Measurements from ENCODE around the gene LTF. TPM values are rescaled to one million over a fixed set of nuclear protein-coding genes. Genes with fewer than 3 reads are reported as not detected.

LTF gene
- total RNA-seq, 1 donor from 2014 or later = not detected

DNA sequence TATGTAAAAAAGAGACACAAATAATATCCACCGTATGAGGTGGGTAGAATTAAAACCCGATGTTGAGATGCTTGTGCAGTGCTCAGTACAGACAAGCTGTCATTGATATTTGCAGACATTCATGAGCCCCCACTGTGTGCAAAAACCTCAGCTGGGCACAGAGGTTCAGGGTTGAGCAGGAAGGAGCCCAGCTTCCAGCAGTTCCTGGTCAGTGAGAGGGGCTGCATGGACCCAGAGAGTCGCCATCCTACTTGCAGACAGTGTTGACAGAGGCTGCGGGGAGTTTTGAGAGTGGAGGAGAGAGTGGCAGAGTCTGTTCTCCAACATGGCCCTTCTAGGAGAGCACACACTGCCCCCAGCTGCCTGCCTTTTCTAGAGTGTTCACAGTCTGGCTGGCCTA lies 6.1 kb upstream of the LTF start:
- intact Hi-C loops (cut with micrococcal nuclease) = no loop called here

- intact Hi-C loops (cut with micrococcal nuclease) = no loop called here
Observed at GRCh38 chr3:46469680-46470357, 5.1 kb upstream of the LTF start.

DNA sequence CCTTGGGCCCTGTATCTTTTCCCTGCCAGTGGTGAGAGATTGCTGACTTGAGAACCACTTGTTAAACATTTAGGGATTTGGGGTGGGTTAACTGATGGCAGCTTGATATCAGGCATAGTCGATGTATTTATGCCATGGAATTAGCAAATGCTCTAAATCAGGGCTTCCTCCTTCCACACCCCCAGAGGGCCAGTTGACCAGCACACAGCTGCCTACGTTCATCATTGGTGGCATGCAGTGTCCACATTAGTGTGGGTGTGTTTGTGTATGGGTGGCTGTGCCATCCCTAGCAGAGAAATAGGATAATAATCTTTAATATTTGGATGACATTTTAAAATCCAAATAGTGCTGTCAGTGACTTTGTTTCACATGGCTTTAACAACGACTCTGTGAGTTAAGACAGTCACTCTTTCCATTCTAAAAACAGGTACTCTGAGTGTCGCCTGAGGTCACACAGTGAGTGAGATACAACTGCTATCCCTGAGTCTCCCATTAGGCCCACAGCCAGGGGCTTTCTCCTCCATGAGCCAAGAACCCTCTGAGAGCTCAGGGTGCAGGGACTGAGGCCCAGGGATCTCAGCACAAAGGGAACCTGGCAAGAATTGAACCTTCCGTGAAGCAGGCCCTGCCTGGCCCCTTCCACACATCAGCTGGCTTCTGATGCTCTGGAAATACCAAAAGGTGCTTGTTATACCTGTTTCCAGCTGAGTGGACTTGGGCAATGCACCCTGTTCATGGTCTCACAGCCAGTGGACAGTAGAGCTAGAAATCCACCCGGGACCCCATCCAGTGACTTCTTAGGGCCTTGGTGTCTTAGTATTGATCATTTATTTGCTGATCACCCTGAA lies 4.3 kb upstream of the LTF start:
- intact Hi-C loops (cut with micrococcal nuclease) = no loop called here

DNA sequence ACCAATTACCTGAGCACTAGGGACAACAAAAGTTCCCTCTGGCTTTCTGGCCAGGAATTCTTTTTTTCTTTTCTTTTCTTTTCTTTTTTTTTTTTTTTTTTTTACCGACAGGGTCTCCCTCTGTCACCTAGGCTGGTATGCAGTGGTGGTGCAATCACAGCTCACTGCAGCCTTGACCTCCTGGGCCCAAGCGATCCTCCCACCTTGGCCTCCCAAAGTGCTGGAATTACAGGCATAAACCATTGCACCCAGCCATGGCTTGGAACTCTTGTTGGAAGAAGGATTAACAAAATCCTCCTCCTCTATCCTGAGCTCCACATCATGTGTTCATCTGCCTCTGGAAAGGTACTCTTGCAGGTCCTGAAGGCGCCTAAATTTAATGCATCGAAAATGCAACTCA lies 2.9 kb upstream of the LTF start:
- intact Hi-C loops (cut with micrococcal nuclease) = no loop called here

DNA sequence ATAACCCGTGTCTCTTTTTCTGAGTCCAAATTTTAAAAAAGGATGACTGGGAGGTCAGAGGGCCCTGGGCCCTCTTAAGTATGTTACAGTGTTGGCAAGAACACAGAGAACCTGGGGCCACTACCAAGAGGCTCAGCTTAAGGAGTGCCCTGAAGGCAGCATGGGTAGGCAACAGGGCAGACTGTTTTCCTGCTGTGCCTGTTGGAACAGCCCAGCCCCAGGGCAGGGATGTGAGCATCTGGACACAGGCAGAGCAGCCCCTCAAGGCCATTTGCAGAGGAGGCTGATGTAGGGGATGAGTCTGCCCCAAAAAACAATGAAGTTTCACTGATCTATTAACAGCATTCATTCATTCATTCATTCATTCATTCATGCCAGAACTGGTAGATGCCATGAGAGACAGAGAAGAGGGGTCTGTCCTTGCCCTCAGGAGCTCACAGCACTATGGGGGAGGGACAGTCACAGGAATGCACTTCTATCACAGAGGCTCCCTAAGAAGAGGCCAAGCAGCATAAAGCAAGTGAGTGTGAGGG lies 2.2 kb upstream of the LTF start:
- intact Hi-C loops (cut with micrococcal nuclease) = no loop called here

DNA sequence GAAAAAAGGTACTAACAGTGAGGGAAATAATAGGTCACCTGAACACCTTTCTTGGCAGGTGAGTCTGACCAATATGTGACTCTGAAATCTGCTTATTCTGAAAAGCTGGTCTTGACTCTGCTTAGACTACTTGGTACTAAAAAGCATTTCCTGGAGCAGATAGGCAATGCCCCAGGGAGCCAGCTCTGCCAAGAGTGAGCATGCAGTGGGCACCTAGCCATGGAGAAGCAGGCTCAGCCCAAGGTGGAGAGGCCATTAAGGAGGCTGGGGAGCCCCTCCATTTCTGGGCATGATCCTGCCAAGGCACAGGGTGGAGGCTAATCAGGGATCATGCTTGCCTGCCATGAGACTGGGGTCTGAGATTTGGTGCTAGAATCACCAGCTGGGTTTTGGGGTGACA lies 1.6 kb upstream of the LTF start:
- intact Hi-C loops (cut with micrococcal nuclease) = no loop called here

GRCh38 chr3:46465196-46465520 lies 453 bp upstream of the LTF start:
- intact Hi-C loops (cut with micrococcal nuclease) = no loop called here

DNA sequence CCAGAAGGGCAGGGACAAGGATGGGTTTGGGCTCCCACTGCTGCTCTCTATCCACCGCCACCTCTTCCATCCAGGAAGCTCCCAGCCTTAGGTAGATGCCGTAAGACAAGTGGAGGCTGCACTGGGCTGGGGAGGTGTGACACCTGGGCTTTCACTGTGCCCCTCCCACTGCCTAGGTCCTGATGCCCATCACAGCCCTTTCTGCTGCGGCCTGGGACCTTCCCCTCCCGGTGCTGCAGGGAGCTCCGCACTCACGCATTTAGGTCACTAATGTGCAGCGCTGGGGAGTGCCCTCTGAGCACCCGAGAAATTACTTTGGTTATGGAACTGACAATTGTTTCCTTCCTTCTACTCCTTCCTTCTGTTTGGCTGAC lies 850 bp downstream of the LTF start:
- intact Hi-C loops (cut with micrococcal nuclease) = no loop called here

DNA sequence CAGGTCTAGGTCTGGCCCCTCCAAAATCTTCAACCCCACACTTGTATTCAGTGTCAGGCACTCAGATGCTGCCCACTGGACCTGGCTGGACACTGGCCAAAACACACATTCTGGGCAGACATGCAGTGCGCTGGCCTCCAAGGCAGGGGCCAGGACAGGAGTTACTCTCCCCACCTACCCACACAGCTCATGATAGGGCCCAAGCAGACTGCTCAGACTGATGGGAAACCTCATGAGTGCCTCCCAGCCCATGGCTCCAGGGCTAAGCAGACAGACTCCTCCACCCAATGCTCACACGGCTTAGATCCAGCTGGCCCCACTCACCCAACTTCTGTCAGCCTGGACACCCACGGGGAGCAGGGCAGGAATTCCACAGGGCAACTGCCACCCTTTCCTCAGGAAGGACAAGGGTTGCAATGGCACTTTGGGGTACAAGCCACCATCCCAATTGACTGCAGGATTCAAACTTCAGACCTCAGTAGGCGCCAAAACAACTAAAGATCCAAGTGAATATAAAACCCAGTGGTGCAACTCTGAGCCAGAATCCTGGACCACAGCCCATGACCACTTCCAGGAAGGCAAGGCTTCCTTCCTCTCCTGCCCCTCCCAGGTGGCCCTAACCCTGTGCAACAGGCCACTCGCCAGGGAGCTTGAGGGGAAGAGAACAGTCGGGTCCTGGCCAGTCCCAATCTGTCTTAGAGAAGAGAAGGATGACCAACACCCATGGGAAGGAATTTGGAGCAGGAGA lies 1.4 kb downstream of the LTF start:
- intact Hi-C loops (cut with micrococcal nuclease) = no loop called here

- intact Hi-C loops (cut with micrococcal nuclease) = no loop called here
Observed at GRCh38 chr3:46462511-46462910, 2.2 kb downstream of the LTF start.

DNA sequence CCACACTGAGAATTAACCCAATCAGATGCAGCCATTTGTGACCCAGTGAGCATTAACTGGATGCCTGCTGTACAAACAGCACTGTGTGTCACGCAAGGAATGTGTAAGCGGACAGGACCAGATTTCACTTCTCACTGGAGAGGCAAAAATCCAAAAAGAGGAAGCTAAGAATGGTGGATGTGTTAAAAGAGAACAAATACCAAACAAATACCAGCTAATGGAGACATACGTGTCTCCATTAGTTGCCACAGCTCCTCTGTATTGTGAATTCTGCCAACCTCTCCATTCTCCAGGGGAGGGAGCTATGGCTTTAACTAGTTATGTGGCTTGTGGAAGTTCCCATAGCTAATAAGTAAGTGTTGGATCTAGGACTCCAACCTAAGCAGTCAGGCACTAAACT lies 2.6 kb downstream of the LTF start:
- intact Hi-C loops (cut with micrococcal nuclease) = no loop called here

DNA sequence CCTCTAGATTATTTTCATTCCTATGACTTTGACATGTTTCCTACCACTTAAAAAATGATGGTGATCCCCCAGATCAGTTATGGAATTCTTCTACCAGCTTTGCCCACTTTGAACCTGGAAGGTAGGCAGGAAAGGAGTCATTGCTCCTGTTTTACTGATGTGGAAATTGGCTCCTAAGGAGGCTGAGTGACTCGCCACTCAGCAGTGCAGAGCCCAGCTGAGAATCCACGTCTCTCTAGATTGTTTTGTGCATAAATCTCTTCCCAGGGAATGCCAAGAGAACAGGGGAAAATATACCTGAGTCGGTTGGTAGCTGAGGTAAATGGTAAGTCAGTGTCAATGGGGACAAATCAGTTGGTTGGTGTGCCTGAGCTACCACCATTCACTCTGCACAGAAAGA lies 4.7 kb downstream of the LTF start:
- intact Hi-C loops (cut with micrococcal nuclease) = no loop called here

GRCh38 chr3:46456118-46456517 lies 8.6 kb downstream of the LTF start:
- intact Hi-C loops (cut with micrococcal nuclease) = no loop called here

DNA sequence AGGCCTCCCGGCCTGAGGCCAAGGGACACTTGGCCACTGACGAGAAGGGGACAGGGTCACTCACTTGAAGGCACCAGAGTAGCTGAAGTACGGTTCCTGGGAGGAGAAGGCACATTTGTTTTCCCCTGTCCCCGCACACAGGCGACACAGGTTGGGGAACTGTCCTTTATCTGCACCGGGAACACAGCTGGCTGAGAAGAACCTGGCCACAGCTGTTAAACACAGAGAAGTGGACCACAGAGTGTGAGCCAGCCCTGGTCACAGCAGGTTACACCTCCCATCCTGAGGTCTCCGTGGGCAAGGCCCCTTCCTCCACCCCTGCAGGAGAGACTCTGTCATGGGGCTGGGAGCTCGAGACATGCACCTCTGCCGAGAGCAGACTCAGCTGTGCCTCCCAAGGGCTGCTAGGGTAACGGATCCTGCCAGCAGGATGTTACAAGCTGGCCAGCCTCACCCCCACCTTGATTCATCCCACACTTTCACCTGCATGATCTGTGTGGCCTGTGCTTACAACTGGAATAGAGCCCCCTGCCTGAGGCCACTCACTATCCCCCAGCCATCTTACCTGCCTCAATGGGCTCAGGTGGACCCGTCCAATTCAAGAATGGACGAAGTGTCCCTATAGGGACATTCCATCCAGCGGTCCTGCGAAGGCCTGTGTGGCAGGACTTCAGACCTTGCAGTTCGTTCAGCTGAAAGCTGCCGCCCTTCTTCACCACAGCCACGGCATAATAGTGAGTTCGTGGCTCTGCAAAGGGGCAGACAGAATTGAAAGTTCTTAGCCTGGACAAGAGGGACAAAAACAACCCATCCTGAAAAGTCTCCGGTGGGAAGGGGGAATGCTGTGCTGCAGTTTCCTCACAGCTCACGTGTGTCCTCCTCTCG lies 9.2 kb downstream of the LTF start:
- intact Hi-C loops (cut with micrococcal nuclease) = no loop called here

GRCh38 chr3:46454606-46455005 lies 10.1 kb downstream of the LTF start:
- intact Hi-C loops (cut with micrococcal nuclease) = no loop called here

GRCh38 chr3:46454209-46454595 lies 10.5 kb downstream of the LTF start:
- intact Hi-C loops (cut with micrococcal nuclease) = no loop called here

DNA sequence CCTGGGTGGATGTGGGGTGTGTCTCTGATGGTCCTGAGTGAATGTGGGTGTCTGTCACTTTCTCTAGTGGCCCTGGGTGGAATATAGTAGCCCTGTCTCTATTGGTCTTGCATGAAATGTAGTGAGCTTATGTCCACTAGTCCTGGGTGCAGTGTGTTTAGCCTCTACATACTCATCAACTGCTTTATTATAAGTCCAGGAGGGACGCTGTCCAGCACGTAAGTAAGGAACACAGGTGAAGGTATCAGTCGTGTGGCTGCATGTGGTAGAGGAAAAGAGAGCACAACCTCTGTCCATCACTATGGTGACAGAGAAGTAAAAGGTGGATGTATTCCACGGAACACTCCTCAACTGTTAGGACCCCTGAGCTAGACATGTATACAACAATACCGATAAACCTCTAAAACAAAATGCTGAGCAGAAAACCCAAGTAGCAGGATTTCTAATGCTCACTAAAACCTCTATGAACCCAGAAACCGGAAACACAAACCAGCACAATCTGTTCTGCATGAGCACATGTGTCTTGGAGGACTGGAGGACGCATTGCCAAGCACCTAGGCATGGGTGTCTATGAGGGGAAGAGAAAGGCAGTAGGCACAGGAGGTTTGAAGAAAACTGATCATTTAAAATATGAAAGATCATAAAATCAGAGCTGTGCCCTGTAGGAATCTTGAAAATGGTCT lies 11.0 kb downstream of the LTF start:
- intact Hi-C loops (cut with micrococcal nuclease) = no loop called here

DNA sequence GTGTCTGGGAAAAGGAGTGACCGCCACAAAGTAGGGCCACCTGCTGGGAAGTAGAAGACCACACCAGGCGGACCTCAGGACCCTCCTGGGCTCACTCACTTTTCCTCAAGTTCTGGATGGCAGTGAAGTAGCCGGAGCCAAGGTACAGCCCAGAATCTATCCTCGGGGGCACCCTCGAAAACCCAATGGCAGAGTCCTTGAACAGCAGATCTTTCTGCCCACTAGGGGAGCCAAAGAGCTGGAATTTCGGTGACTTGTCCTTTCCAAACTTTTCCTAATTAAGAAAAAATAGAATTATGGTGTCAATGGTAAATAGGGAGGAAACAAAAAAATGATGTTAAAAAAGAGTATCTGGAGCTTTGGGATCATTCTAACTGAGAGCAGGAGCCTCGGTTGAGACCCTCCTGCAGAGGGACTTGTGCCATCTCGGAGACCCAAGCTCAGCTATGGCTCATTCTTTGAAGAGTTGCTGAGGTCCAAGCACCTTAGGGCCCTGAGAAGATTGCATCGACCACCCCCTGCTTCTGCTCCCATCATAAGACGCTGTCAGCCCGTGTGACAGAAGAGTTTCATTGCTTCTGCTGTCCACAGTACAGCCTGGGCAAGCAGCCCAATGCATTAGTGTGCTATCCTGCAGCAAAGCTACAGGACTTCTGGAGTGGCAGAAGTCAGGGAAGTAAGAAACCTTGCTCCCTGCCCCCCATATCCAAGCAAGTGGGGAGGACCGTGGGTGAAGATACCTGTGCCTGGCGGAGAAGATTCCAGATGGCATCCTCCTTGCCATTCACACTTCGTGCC lies 14.8 kb downstream of the LTF start:
- intact Hi-C loops (cut with micrococcal nuclease) = no loop called here

DNA sequence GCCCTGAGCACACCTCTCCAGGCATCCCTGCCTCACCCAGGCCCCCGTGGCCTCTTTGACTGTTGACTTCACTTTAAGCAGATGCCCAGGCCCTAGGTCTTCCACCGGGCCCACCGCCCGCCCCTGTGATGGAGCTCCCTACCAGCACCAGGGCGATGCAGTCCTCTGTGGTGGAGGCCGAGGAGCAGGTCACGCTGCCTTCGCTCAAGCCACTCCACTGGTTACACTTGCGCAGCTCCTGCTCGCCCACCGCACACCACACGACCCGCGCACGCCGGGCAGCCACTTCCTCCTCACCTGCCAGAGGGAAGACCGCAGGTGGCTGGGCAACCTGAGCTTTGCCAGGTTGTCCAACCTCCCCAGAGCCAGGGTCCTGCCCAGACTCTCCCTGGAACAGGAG lies 16.0 kb downstream of the LTF start:
- intact Hi-C loops (cut with micrococcal nuclease) = no loop called here
